Measurements from ENCODE around the gene GOPC.
"Not testable (repeated sequence)": the region's sequence is repeated elsewhere in the genome, so short reads cannot be mapped to it uniquely, and the experiment has no call there.

Gene GOPC

GRCh38 chr6:117602151-117602898, at the start of gene GOPC:
GOPC (minus strand) TSS chr6:117602511; CDS start chr6:117602288, 223 bp downstream.
- peak; percentile 99 for DNase-seq (ENCODE audit: low read depth)
- Histone ChIP-seq H3K27me3 (replicated peaks; ENCODE audit: control insufficient read depth, insufficient read depth, low read length) (no peaks in the 10 kb centered on the region), H3K9me3 (ENCODE audit: control insufficient read depth, low read length) (no peaks in the 10 kb centered on the region), H3K9ac (ENCODE audit: low read length) (peak within 1 kb of the TSS; percentile 88), H3K4me1 (ENCODE audit: control insufficient read depth, insufficient read depth, low read length) (peaks cover 29% of the 10 kb centered on the region), H3K4me3 (ENCODE audit: low read length) (peak within 1 kb of the TSS; percentile 97), H3K36me3 (ENCODE audit: control insufficient read depth, insufficient read depth, low read length, severe bottlenecking) (peaks cover 3% of the 10 kb centered on the region)

- H3K36me3 ChIP-seq (ENCODE audit: control insufficient read depth, insufficient read depth, low read length, severe bottlenecking); H3K4me1 ChIP-seq (ENCODE audit: control insufficient read depth, insufficient read depth, low read length); H3K9me3 ChIP-seq (ENCODE audit: control insufficient read depth, low read length); H3K9ac ChIP-seq (ENCODE audit: low read length); DNase-seq (ENCODE audit: low read depth); H3K27me3 ChIP-seq (replicated peaks; ENCODE audit: control insufficient read depth, insufficient read depth, low read length); H3K4me3 ChIP-seq (ENCODE audit: low read length): not testable (repeated sequence)
Observed at GRCh38 chr6:117651984-117652383, 49.7 kb upstream of the GOPC start.

GRCh38 chr6:117642976-117643375, 40.7 kb upstream of the GOPC start:
- peaks cover 4% of the 10 kb centered on the region for H3K9me3 ChIP-seq (ENCODE audit: control insufficient read depth, low read length)
- H3K27me3 ChIP-seq (replicated peaks; ENCODE audit: control insufficient read depth, insufficient read depth, low read length), result no peaks in the 10 kb centered on the region
- no peak overlapping the region for H3K4me3 ChIP-seq (ENCODE audit: low read length)
- DNase-seq (ENCODE audit: low read depth), result no peak
- H3K36me3 ChIP-seq (ENCODE audit: control insufficient read depth, insufficient read depth, low read length, severe bottlenecking), result no peaks in the 10 kb centered on the region
- no peak overlapping the region for H3K9ac ChIP-seq (ENCODE audit: low read length)
- H3K4me1 ChIP-seq (ENCODE audit: control insufficient read depth, insufficient read depth, low read length), result no peaks in the 10 kb centered on the region

GRCh38 chr6:117637770-117638169, 35.5 kb upstream of the GOPC start:
- no peak overlapping the region for H3K4me3 ChIP-seq (ENCODE audit: low read length)
- H3K36me3 ChIP-seq (ENCODE audit: control insufficient read depth, insufficient read depth, low read length, severe bottlenecking), result no peaks in the 10 kb centered on the region
- no peak for DNase-seq (ENCODE audit: low read depth)
- H3K27me3 ChIP-seq (replicated peaks; ENCODE audit: control insufficient read depth, insufficient read depth, low read length), result no peaks in the 10 kb centered on the region
- H3K9me3 ChIP-seq (ENCODE audit: control insufficient read depth, low read length), result peaks cover 4% of the 10 kb centered on the region
- no peak overlapping the region for H3K9ac ChIP-seq (ENCODE audit: low read length)
- no peaks in the 10 kb centered on the region for H3K4me1 ChIP-seq (ENCODE audit: control insufficient read depth, insufficient read depth, low read length)

GRCh38 chr6:117629119-117629660, 26.9 kb upstream of the GOPC start:
- no peaks in the 10 kb centered on the region for H3K27me3 ChIP-seq (replicated peaks; ENCODE audit: control insufficient read depth, insufficient read depth, low read length)
- H3K36me3 ChIP-seq (ENCODE audit: control insufficient read depth, insufficient read depth, low read length, severe bottlenecking), result no peaks in the 10 kb centered on the region
- H3K4me3 ChIP-seq (ENCODE audit: low read length), result no peak overlapping the region
- H3K9ac ChIP-seq (ENCODE audit: low read length), result no peak overlapping the region
- DNase-seq (ENCODE audit: low read depth), result no peak
- peaks cover 31% of the 10 kb centered on the region for H3K9me3 ChIP-seq (ENCODE audit: control insufficient read depth, low read length)
- no peaks in the 10 kb centered on the region for H3K4me1 ChIP-seq (ENCODE audit: control insufficient read depth, insufficient read depth, low read length)

- Histone ChIP-seq H3K4me1 (ENCODE audit: control insufficient read depth, insufficient read depth, low read length) (no peaks in the 10 kb centered on the region), H3K36me3 (ENCODE audit: control insufficient read depth, insufficient read depth, low read length, severe bottlenecking) (no peaks in the 10 kb centered on the region), H3K27me3 (replicated peaks; ENCODE audit: control insufficient read depth, insufficient read depth, low read length) (no peaks in the 10 kb centered on the region), H3K4me3 (ENCODE audit: low read length) (no peak overlapping the region), H3K9me3 (ENCODE audit: control insufficient read depth, low read length) (peaks cover 31% of the 10 kb centered on the region), H3K9ac (ENCODE audit: low read length) (no peak overlapping the region)
- DNase-seq (ENCODE audit: low read depth), result no peak
Observed at GRCh38 chr6:117627533-117627932, 25.2 kb upstream of the GOPC start.

- no peak overlapping the region for H3K9ac ChIP-seq (ENCODE audit: low read length)
- no peak for DNase-seq (ENCODE audit: low read depth)
- no peaks in the 10 kb centered on the region for H3K27me3 ChIP-seq (replicated peaks; ENCODE audit: control insufficient read depth, insufficient read depth, low read length)
- no peaks in the 10 kb centered on the region for H3K36me3 ChIP-seq (ENCODE audit: control insufficient read depth, insufficient read depth, low read length, severe bottlenecking)
- no peak overlapping the region for H3K4me3 ChIP-seq (ENCODE audit: low read length)
- no peaks in the 10 kb centered on the region for H3K4me1 ChIP-seq (ENCODE audit: control insufficient read depth, insufficient read depth, low read length)
- peaks cover 31% of the 10 kb centered on the region for H3K9me3 ChIP-seq (ENCODE audit: control insufficient read depth, low read length)
Observed at GRCh38 chr6:117624869-117625481, 22.7 kb upstream of the GOPC start.

GRCh38 chr6:117619178-117619577, 16.9 kb upstream of the GOPC start:
- no peak overlapping the region for H3K4me3 ChIP-seq (ENCODE audit: low read length)
- H3K9ac ChIP-seq (ENCODE audit: low read length), result no peak overlapping the region
- H3K36me3 ChIP-seq (ENCODE audit: control insufficient read depth, insufficient read depth, low read length, severe bottlenecking), result no peaks in the 10 kb centered on the region
- H3K9me3 ChIP-seq (ENCODE audit: control insufficient read depth, low read length), result peaks cover under 1% of the 10 kb centered on the region
- no peaks in the 10 kb centered on the region for H3K4me1 ChIP-seq (ENCODE audit: control insufficient read depth, insufficient read depth, low read length)
- H3K27me3 ChIP-seq (replicated peaks; ENCODE audit: control insufficient read depth, insufficient read depth, low read length), result no peaks in the 10 kb centered on the region
- DNase-seq (ENCODE audit: low read depth), result no peak

- Histone ChIP-seq H3K9ac (ENCODE audit: low read length) (no peak overlapping the region), H3K27me3 (replicated peaks; ENCODE audit: control insufficient read depth, insufficient read depth, low read length) (no peaks in the 10 kb centered on the region)
- no peak for DNase-seq (ENCODE audit: low read depth)
Observed at GRCh38 chr6:117617210-117618035, 15.1 kb upstream of the GOPC start.

GRCh38 chr6:117616391-117617209, 14.3 kb upstream of the GOPC start:
- no peak for DNase-seq (ENCODE audit: low read depth)
- Histone ChIP-seq H3K27me3 (replicated peaks; ENCODE audit: control insufficient read depth, insufficient read depth, low read length) (no peaks in the 10 kb centered on the region), H3K4me3 (ENCODE audit: low read length) (no peak overlapping the region), H3K9me3 (ENCODE audit: control insufficient read depth, low read length) (no peaks in the 10 kb centered on the region), H3K4me1 (ENCODE audit: control insufficient read depth, insufficient read depth, low read length) (no peaks in the 10 kb centered on the region), H3K36me3 (ENCODE audit: control insufficient read depth, insufficient read depth, low read length, severe bottlenecking) (no peaks in the 10 kb centered on the region), H3K9ac (ENCODE audit: low read length) (no peak overlapping the region)

More at GRCh38 chr6:117617210-117618035, 15.1 kb upstream of the GOPC start:
- H3K4me3 ChIP-seq (ENCODE audit: low read length), result no peak overlapping the region
- no peaks in the 10 kb centered on the region for H3K9me3 ChIP-seq (ENCODE audit: control insufficient read depth, low read length)
- H3K4me1 ChIP-seq (ENCODE audit: control insufficient read depth, insufficient read depth, low read length), result no peaks in the 10 kb centered on the region
- H3K36me3 ChIP-seq (ENCODE audit: control insufficient read depth, insufficient read depth, low read length, severe bottlenecking), result no peaks in the 10 kb centered on the region
